ENCODE measurements around the gene NPM1. TPM values are rescaled to one million over a fixed set of nuclear protein-coding genes. Genes with fewer than 3 reads are reported as not detected.

NPM1 gene
- total RNA-seq, 2 experiments from 2014 or later = 1,230 to 1,897 TPM

Small RNA genes lying within 50 kb of the gene (microRNA-seq; reads per million reads assigned to microRNA genes)
- gene MIR3912 = not detected

Other genes with a start within 250 kb of the NPM1 start
- gene TLX3, start 78.6 kb upstream of the NPM1 start, total RNA-seq = not detected
- not detected for gene FGF18, start 31.8 kb downstream of the NPM1 start, total RNA-seq

Data from activated CD8-positive, alpha-beta memory T cell treated with anti-CD3 and anti-CD28 coated beads, Interleukin-2, amount 10 ng/mL, durations not matched to agents 7 days and 5 days (primary cell).